ENCODE results near the gene RAPGEF2.
"Not testable (repeated sequence)": the region's sequence is repeated elsewhere in the genome, so short reads cannot be mapped to it uniquely, and the experiment has no call there.

Gene RAPGEF2

DNA sequence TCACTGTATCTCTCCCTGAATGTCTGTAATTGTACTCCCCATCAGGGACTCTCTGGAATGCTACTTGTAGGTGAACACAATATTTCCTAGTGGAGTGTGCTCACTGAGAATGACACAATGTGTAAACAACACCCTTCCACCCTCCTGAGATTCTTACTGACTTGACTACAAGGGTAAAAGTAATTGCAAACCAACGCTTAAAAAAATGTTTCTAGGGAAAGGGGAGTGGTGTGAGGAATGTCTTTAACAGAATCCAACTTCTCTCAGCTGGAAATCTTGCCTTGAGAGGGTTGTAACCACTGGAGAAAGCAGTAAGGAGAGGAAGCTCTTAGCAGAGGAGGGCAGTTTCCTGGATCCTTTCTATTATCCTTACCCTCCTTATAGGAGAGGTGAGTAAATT is 5.1 kb upstream of the RAPGEF2 start:
- no peak for DNase-seq (ENCODE audit: low read depth in 2 of 2)

DNA sequence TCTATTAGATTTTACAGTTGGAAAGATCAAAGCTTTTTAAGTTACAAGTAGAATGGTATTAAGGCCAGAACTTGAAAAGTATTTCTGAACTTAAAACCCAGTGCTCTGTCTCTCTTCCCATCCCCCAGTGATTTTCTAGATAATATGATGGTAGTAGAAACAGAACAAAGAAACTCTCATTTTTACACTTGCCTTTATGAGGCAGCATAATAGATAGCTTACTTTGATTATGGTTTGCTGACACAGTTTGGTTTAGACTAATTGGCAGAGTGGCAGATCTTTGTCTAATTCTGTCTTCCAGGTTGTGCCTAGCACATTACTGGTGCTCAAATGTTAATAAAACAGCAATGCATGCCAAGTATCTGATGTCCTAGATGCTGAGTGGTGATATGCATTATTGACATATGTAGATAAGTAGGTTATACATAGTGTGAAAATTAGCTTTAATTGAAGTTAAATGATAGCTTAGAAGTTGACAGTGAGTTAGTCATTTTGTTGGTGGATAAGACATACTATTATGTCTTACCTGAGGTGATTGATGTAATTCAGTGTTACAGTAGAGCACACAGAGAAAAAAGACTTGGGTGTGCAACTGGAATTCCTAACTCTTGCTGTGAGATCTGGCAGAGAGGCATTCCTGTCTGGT is 4.3 kb upstream of the RAPGEF2 start:
- no peak for DNase-seq (ENCODE audit: low read depth in 2 of 2)

DNA sequence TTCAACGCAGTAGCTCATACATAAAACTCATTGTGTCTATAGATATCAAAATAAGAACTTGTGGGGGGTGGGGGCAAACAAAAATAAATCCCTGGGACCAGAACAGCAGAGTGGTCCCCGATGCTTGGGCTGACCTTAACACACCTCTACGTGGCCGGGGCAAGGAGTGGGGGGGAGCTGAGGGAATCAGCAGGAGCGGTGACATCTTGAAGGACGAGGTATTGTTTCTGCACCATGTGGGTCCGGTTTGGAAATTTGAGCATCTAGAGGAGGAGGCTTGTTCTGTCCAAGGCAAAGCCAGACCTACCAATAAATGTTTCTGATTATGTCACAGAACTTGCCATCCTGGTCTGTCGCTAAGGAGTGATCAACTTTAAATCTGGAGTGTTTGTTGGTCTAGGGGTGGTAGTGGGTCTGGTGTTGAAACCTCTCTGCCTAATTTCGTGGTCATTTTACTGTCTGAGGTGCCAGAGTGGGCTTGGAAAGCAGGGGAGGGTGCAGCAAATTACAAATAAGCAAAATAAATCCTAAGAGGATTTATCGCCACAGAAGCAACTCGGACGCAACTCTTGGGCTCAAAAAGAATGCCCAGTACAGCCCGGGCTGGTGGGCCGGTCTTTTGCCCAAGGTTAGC is 774 bp upstream of the RAPGEF2 start:
- DNase-seq (ENCODE audit: low read depth in 2 of 2) = no peak

DNA sequence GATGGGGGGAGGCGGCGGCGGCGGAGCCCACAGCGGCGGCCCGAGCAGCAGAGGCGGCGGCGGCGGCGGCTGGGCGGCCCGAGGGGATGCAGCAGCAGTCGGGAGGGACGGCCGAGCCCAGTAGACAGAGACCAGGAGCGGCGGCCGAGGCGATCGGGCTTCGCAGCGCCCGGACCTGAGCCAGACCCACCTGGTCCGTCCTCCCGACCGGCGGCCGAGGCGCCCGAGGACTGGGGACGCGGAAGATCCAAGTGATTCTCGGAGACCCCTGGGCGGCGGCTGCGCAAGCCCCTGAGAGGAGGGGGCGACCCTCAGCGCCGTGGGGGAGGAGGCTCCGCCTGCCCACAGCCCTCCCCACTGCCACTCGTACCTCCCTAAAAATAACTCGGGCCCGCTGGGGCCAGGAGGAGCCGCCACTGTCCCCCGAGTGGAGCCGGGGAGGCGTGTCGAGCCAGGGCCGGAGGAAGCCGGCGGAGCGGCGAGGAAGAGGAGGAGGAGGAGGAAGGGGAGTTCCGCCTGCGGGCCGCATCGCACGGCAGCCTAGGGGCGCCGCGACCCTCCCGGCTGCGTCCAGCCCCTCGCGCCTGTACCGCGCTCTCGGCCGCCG is 608 bp downstream of the RAPGEF2 start:
- peak; percentile 26 to 28 for DNase-seq (ENCODE audit: low read depth in 2 of 2)

DNA sequence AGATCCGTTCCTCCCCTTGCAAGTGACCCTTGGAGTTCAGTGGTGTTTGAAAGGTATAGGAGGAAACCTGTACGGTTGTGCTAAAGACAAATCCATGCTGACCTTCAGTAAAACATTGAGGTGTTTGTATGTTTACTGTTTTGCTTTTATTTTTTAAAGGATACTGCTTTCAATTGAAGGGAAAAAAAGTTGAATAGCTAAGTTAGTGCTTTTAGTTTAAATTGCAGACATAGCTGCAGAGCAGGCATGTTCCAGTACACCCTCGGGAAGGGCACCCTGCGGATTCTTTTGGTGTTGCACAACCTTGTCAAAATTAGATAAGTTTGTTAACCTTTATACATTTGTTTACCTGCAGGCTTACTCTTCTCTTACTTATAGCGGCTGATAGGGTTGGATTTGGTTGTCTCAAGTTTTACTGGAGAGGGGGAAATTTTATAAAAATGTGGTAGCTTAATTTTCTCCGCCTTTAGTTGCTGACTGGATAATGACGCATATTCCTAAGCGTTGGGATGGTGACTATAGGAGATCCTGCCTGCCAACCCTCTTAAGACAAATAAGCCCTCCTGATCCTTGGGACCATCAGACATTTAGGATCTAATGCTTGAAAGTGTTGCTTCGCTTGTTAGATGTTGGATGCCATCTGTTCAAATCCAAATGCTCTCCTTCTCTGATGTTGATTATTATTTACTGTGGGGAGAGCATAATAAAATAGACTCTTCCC is 2.0 kb downstream of the RAPGEF2 start:
- DNase-seq (ENCODE audit: low read depth in 2 of 2) = no peak

DNA sequence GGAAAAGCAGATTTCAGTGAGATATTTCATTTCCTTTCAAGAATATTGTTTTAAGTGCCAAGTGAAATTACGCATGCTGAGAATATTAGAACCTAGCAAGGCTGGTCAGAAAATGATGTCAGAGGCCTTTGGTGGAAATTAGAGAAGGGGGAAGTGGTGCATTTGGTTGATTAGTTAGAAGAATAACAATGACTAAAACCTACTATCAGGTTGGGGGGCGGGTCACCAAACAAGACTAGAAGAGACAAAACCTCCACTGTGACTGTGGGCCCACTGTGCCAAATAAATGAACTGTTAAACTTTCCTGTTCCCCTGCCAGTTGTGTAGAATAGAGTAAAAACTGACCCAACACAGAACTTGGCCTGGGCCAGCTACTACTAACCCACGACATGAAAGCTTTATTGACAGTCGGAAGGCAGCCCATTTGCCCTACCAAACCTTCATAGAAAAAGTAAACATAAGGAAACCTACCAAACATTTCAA is 2.9 kb downstream of the RAPGEF2 start:
- DNase-seq (ENCODE audit: low read depth in 2 of 2) = no peak

DNA sequence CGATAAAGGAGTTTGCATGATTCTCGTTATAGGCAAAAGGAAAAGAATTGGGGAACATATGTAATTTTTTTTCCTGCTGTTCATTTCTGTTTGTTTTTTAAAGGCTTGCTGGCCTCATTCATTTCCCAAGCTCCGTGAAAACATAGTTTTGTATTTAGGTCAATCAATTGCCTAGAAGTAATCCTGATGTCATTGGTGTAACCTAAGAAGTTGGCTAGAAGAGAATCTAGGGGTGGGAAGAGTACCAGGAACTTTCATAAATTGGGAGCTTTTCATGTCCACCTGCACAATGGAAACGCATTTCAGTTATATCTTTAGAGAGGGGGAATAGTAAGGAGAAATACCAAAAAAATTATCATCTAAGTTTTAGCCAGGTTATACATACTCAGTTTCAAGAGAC is 3.8 kb downstream of the RAPGEF2 start:
- DNase-seq (ENCODE audit: low read depth in 2 of 2) = no peak

DNA sequence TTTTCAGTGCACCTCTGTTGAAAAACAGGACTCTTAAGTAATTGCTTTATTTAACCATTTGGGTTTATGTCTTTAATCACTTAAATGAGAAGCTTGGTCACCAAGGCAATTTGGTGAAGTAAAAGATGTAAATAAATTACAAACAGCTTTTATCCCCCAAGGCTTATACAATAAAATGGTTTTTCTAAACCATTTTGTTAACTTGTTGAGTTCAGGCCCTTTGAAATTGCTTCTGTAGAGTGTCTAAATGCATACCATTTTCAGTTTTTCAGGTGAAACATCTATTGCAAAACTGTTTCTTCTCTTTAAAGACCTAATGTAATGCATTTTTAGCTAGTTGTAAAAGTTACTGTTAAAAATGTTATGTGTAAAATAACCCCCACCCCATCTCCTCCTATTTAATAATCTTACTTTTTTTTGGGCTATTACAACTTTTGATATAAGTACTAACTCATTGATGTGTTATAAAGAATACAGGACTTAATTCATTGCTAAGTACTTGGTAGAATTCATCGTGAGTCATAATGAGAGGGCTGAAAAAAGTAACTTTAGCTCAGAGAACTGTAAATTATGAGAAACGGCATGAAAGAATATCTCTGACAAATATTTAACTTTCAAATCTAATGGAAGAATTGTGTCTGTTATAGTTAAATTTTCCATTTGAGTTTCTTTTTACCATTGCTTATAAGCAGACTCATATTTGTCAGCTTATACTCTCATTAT is 4.5 kb downstream of the RAPGEF2 start:
- DNase-seq (ENCODE audit: low read depth in 2 of 2) = no peak

DNA sequence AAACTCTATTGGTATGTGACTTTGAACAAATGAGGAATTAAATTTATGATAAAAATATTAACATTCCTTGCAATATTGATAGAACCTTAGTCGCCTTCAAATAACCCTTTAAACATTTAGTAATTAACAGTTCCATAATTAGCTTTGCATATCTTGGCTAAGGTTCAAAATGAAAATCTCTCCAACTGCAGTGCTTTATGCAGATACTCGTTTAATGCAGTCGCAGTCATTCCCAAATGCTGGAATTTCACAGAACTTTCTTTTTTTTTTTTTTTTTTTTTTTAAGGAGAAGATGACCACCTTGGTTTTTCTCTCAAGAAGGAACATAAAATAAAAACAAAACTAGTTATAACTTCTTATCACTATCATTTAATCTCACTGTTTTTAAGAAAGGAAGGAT is 5.2 kb downstream of the RAPGEF2 start:
- no peak for DNase-seq (ENCODE audit: low read depth in 2 of 2)

DNA sequence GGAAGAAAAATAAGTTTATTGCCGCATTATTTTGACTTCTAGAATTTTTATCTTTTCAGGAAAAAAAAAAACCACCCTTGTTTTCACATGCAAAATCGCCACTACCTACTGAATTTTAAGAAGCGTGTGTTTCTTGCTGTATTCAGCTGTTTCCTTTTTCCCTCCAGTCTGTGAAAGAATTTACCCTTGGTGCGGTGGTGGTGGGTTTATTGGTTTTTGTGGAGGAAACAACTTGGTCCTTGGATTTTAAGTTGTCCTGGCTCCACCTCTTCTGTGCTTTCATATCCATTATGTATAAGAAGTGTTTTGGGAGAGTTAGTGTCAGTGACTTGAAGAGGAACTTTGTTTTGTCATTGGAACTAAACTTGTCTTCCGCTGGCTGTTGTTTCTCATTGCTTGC is 8.1 kb downstream of the RAPGEF2 start:
- no peak for DNase-seq (ENCODE audit: low read depth in 2 of 2)

DNA sequence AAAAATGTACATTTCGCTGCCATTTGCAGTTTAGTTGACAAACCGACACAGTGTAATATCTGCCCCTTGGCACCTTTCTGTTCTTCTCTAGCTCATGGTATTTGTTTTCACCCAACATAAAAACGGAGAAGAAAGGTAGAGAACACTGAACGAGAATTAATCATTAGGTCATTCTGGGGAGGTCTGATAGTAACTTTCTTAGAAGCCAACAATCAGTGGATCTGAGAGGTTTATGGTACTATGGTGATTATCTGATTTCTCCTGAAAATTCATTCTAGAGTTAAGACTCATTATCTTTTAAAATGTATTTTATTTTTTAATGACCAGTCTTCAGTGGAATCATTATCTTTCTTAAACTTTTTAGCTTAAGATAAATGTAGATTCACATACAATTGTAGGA is 8.5 kb downstream of the RAPGEF2 start:
- no peak for DNase-seq (ENCODE audit: low read depth in 2 of 2)

DNA sequence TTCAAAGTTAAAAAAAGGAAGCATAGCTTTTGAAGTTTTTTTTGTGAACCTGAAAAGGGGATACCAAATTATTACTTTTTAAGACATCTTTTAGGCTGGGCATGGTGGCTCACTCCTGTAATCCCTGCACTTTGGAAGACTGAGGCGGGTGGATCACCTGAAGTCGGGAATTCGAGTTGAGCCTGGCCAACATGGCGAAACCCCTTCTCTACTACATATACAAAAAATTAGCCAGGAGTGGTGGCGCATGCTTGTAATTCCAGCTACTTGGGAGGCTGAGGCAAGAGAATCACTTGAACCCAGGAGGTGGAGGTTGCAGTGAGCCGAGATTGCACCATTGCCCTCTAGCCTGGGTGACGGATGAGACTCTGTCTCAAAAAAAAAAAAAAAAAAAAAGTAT is 10.5 kb downstream of the RAPGEF2 start:
- not testable (repeated sequence) for DNase-seq (ENCODE audit: low read depth in 2 of 2)

DNA sequence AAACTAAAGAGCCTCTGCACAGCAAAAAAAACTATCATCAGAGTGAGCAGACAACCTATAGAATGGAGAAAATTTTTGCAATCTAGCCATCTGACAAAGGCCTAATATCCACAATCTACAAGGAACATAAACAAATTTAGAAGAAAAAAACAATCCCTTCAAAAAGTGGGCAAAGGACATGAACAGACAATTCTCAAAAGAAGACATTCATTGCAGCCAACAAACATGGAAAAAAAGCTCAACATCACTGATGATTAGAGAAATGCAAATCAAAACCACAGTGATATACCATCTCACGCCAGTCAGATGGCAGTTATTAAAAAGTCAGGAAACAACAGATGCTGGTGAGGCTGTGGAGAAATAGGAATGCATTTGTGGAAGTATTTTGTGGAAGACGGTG is 13.2 kb downstream of the RAPGEF2 start:
- not testable (repeated sequence) for DNase-seq (ENCODE audit: low read depth in 2 of 2)

DNA sequence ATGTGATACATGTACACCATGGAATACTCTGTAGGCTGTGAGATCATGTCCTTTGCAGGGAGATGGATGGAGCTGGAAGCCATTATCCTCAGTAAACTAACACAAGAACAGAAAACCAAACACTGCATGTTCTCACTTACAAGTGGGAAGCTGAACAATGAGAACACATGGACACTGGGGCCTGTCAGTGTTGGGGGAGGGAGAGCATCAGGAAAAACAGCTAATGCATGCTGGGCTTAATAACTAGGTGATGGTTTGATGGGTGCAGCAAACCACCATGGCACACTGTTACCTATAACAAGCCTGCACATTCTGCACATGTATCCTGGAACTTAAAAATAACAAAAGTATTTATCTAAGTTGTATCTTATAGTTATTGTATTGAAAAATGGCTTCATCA is 13.8 kb downstream of the RAPGEF2 start:
- not testable (repeated sequence) for DNase-seq (ENCODE audit: low read depth in 2 of 2)

DNA sequence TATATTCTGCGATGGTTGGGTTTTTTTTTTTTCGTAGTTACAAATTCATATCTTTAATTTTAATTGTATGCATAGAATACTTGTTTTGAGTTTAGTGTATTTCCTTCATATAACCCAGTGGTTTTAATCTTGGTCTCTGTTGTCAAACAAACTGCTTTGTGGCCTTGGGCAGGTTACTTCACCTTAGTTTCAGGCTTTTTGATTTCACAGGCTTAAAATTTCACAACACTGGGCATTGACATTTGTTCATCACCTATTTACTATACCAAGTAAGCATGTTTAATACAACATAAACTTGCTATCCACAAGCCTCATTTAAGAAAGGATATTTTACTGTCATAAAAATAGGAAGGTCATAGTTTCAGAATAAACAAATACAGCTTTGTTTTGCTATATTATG is 14.7 kb downstream of the RAPGEF2 start:
- DNase-seq (ENCODE audit: low read depth in 2 of 2) = no peak

DNA sequence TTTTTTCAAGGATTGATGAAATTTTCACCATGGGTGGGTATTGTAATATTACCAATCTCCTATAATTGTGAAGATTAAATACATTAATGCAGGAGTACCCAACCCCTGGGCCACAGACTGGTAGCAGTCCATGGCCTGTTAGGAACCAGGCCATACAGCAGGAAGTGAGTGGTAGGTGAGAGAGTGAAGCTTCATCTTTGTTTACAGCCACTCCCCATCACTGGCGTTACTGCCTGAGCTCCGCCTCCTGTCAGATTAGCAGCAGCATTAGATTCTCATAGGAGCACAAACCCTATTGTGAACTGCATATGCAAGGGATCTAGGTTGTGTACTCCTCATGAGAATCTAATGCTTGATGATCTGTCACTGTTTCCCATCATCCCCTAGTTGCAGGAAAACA is 15.1 kb downstream of the RAPGEF2 start:
- no peak for DNase-seq (ENCODE audit: low read depth in 2 of 2)

DNA sequence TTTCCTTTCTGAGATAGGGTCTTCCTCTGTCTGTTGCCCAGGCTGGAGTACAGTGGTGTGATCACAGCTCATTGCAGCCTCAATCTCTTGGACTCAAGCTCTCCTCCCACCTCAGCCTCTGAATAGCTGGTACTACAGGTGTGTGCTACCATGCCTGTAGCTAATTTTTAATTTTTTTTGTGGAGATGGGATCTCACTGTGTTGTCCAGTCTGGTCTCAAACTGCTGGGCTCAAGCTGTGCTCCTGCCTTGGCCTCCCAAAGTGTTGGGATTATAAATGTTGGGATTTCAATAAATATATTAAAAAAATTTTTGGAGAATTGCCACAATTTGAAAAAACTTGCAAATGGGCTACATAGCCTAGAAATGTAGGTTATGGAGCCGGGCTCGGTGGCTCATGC is 18.5 kb downstream of the RAPGEF2 start:
- DNase-seq (ENCODE audit: low read depth in 2 of 2) = no peak

DNA sequence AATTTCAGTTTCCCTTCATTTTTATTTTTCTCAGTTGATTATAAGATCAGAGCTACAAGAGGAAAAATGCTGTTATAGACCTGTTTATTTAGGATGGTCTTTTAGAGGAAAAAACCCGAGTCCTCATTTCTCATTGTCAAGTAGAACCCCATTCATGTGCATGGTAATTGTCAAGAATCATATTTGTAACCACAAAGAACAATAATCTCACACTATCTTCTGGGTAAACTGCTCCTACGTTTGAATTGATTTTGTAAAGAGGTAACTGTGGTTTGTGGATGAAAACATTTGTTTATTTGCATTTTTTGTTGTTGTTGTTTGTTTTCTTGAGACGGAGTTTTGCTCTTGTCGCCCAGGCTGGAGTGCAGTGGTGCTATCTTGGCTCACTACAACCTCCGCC is 23.8 kb downstream of the RAPGEF2 start:
- DNase-seq (ENCODE audit: low read depth in 2 of 2) = no peak

DNA sequence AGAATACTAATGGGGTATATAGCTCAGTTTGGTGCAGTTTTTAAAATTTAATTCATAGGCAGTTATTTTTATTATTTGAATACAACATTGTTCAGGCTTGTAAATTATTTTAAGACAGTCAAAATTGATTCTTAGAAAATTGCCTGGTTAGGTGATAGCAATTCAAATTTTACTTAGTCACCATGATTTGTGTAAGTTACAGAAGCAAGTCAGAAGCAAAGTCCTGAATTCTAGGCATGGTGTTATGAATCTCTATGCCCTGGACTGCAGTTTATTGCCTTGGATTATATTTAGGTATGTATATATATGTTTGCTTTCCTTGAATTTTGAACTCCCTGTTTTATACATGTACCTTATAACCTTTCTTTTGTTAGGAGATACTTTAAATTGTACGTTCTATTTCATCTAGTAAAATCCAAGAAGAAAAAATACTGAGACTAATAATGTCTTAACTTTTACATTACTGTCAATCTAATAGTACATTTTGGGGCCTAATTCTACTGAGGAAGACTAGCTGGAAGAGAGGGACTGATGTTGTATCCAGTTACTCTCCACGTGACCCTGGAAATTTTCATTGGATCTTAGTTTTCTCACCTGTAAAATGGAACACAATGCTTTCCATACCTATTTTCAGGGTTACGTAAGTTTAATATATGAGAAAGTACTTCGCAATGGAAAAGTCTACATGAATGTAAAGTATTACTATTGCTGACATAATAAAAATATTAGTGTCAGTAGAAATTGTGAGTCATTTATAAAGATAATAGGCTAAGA is 25.1 kb downstream of the RAPGEF2 start:
- no peak for DNase-seq (ENCODE audit: low read depth in 2 of 2)

DNA sequence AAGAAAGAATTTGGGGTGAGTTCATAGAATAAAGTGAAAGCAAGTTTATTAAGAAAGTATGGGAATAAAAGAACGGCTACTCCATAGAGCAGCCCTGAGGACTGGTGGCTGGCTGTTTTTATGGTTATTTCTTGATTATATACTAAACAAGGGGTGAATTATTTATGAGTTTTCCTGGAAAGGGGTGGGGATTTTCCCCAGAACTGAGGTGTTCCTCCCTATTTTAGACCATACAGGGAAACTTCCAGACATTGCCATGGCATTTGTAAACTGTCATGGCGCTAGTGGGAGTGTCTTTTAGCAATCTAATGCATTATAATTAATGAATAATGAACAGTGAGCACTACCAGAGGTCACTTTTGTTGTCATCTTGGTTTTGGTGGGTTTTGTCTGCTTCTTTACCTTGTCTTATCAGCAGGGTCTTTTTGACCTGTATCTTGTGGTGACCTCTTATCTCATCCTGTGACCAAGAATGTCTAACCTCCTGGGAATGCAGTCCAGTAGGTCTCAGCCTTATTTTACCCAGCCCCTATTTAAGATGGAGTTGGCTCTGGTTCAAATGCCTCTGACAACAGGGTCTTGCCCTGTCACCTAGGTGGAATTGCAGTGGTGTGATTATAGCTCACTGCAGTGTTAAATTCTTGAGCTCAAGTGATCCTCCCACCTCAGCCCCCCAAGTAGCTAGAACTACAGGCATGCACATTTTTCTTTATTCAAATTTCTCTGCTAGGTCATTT is 27.1 kb downstream of the RAPGEF2 start:
- DNase-seq (ENCODE audit: low read depth in 2 of 2) = no peak

DNA sequence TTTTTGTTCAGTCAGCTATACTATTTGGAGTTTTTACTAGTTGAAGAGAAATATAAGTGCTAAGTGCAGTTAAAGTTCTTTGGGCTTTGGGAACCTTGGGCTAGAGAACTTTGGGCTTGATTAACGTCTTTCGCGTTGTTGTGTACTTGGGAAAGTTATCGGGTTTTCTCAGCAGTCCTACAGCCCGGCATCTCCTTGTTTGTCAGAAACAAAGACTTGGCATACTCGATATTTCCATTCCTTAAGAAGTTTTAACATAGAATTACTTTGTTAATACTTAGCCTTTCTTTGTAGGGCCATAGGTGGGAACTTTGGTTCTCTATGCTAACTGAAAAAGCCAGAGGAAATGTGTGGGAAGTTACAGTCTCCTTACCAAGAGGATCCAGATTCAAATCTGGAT is 28.7 kb downstream of the RAPGEF2 start:
- no peak for DNase-seq (ENCODE audit: low read depth in 2 of 2)
